ENCODE results near the gene SEC16B.

GRCh38 chr1:177975588-177976495 lies 6.0 kb upstream of the SEC16B start:
- TF ChIP-seq, protein P1, sequence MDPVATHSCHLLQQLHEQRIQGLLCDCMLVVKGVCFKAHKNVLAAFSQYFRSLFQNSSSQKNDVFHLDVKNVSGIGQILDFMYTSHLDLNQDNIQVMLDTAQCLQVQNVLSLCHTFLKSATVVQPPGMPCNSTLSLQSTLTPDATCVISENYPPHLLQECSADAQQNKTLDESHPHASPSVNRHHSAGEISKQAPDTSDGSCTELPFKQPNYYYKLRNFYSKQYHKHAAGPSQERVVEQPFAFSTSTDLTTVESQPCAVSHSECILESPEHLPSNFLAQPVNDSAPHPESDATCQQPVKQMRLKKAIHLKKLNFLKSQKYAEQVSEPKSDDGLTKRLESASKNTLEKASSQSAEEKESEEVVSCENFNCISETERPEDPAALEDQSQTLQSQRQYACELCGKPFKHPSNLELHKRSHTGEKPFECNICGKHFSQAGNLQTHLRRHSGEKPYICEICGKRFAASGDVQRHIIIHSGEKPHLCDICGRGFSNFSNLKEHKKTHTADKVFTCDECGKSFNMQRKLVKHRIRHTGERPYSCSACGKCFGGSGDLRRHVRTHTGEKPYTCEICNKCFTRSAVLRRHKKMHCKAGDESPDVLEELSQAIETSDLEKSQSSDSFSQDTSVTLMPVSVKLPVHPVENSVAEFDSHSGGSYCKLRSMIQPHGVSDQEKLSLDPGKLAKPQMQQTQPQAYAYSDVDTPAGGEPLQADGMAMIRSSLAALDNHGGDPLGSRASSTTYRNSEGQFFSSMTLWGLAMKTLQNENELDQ (tag by site-specific recombination; IDR thresholded peaks at IDR 0.05; ENCODE audit: low read depth) = no peak
- TF ChIP-seq SP2 (tag by site-specific recombination; IDR thresholded peaks at IDR 0.05) = no peak
- no peak for TF ChIP-seq ZNF10 (tag by site-specific recombination; IDR thresholded peaks at IDR 0.05)

All from HEK293 (cell line).